ENCODE measurements around the gene LUC7L2. TPM values are rescaled to one million over a fixed set of nuclear protein-coding genes. Genes with fewer than 3 reads are reported as not detected.
"Not testable (repeated sequence)": the region's sequence is repeated elsewhere in the genome, so short reads cannot be mapped to it uniquely, and the experiment has no call there.

The LUC7L2 gene
- total RNA-seq, 1 experiment from 2014 or later, result 61.2 TPM

GRCh38 chr7:139396323-139396951, 36.7 kb downstream of the LUC7L2 start:
- no peak for DNase-seq (ENCODE audit: low spot score)

GRCh38 chr7:139397192-139397591, 37.5 kb downstream of the LUC7L2 start:
- DNase-seq (ENCODE audit: low spot score), result no peak

GRCh38 chr7:139403601-139404000, 43.9 kb downstream of the LUC7L2 start:
- DNase-seq (ENCODE audit: low spot score), result no peak

- no peak for DNase-seq (ENCODE audit: low spot score)
These were observed 47.9 kb downstream of the LUC7L2 start for GRCh38 chr7:139407555-139407954.

- DNase-seq (ENCODE audit: low spot score), result not testable (repeated sequence)
These were observed 55.2 kb downstream of the LUC7L2 start for GRCh38 chr7:139414743-139415402.

- DNase-seq (ENCODE audit: low spot score), result no peak
These were observed 56.7 kb downstream of the LUC7L2 start for GRCh38 chr7:139416405-139416804.

- DNase-seq (ENCODE audit: low spot score), result no peak
These were observed 57.8 kb downstream of the LUC7L2 start for GRCh38 chr7:139417478-139417877.

GRCh38 chr7:139421123-139421522, 61.4 kb downstream of the LUC7L2 start:
- DNase-seq (ENCODE audit: low spot score), result no peak

GRCh38 chr7:139422126-139422525, 62.4 kb downstream of the LUC7L2 start:
- no peak for DNase-seq (ENCODE audit: low spot score)

- DNase-seq (ENCODE audit: low spot score), result no peak
These were observed 63.4 kb downstream of the LUC7L2 start for GRCh38 chr7:139423091-139423490.

GRCh38 chr7:139424004-139424403, 64.3 kb downstream of the LUC7L2 start:
- no peak for DNase-seq (ENCODE audit: low spot score)

GRCh38 chr7:139425701-139426100, 66.0 kb downstream of the LUC7L2 start:
- not testable (repeated sequence) for DNase-seq (ENCODE audit: low spot score)

- DNase-seq (ENCODE audit: low spot score), result no peak
These were observed 66.7 kb downstream of the LUC7L2 start for GRCh38 chr7:139426258-139427028.

GRCh38 chr7:139427029-139427420, 67.3 kb downstream of the LUC7L2 start:
- no peak for DNase-seq (ENCODE audit: low spot score)

GRCh38 chr7:139427788-139428187, 68.1 kb downstream of the LUC7L2 start:
- DNase-seq (ENCODE audit: low spot score), result no peak

- DNase-seq (ENCODE audit: low spot score), result not testable (repeated sequence)
These were observed 70.0 kb downstream of the LUC7L2 start for GRCh38 chr7:139429735-139430134.

GRCh38 chr7:139430443-139430842, 70.7 kb downstream of the LUC7L2 start:
- DNase-seq (ENCODE audit: low spot score), result no peak

- no peak for DNase-seq (ENCODE audit: low spot score)
These were observed 71.3 kb downstream of the LUC7L2 start for GRCh38 chr7:139431010-139431409.

GRCh38 chr7:139431459-139431858, 71.8 kb downstream of the LUC7L2 start:
- DNase-seq (ENCODE audit: low spot score), result no peak

GRCh38 chr7:139436806-139437205, 77.1 kb downstream of the LUC7L2 start:
- no peak for DNase-seq (ENCODE audit: low spot score)

GRCh38 chr7:139439375-139439774, 79.7 kb downstream of the LUC7L2 start:
- no peak for DNase-seq (ENCODE audit: low spot score)

- DNase-seq (ENCODE audit: low spot score), result no peak
These were observed 82.3 kb downstream of the LUC7L2 start for GRCh38 chr7:139441961-139442360.
